AG09319 (cell line): ENCODE results near the gene MARCKSL1.

ENCODE experiments used
- DNase-seq: peaks from one replicate; pipeline ENCODE4 v3.0.0-alpha.2; 2010; ENCODE audit warnings: low read depth; ENCODE audit errors: extremely low read depth
- CTCF ChIP-seq: IDR thresholded peaks from 2 replicates; pipeline ENCODE4 v1.5.1; 2011; ENCODE audit warnings: low read depth, mild to moderate bottlenecking, inconsistent platforms, low read length, moderate library complexity

The MARCKSL1 gene

GRCh38 chr1:32336591-32336932 lies 529 bp upstream of the MARCKSL1 start:
- no peak for DNase-seq
- no peak for TF ChIP-seq CTCF

GRCh38 chr1:32335535-32335789 lies 571 bp downstream of the MARCKSL1 start:
- no peak for DNase-seq
- no peak for TF ChIP-seq CTCF

GRCh38 chr1:32334864-32335534 lies 1.0 kb downstream of the MARCKSL1 start:
- peak; percentile 54 for TF ChIP-seq CTCF
- no peak for DNase-seq

- TF ChIP-seq CTCF, result no peak
- DNase-seq, result no peak
These were observed 1.7 kb downstream of the MARCKSL1 start for GRCh38 chr1:32334274-32334861.

- TF ChIP-seq CTCF, result no peak
- no peak for DNase-seq
These were observed 2.6 kb downstream of the MARCKSL1 start for GRCh38 chr1:32333251-32333963.

GRCh38 chr1:32332290-32333079 lies 3.5 kb downstream of the MARCKSL1 start:
- DNase-seq, result no peak
- TF ChIP-seq CTCF, result no peak

- no peak for DNase-seq
- no peak for TF ChIP-seq CTCF
These were observed 4.5 kb downstream of the MARCKSL1 start for GRCh38 chr1:32331549-32331948.
